HG02610 (cell line): ENCODE results near the gene TRAF4.
A peak's percentile ranks its signal among the peaks of the same experiment; 100 is the strongest.

ENCODE experiments used
- ATAC-seq: cut with Tn5 transposase; IDR thresholded peaks from one replicate; pipeline ENCODE4 v1.9.1; 2021; ENCODE audit warnings: mild to moderate bottlenecking, moderate library complexity; ENCODE audit not compliant: unreplicated experiment

The TRAF4 gene

GRCh38 chr17:28745786-28746411, 2.1 kb downstream of the TRAF4 start:
- ATAC-seq, result no peak

- no peak for ATAC-seq
Measured at GRCh38 chr17:28746611-28747050, 2.8 kb downstream of the TRAF4 start.

GRCh38 chr17:28747051-28747691, 3.4 kb downstream of the TRAF4 start:
- no peak for ATAC-seq

GRCh38 chr17:28747801-28748750, 4.3 kb downstream of the TRAF4 start:
- no peak for ATAC-seq

- no peak for ATAC-seq
Measured at GRCh38 chr17:28748852-28749515, 5.2 kb downstream of the TRAF4 start.

GRCh38 chr17:28749516-28750177, 5.8 kb downstream of the TRAF4 start:
- no peak for ATAC-seq

- no peak for ATAC-seq
Measured at GRCh38 chr17:28750178-28751047, 6.6 kb downstream of the TRAF4 start.

- no peak for ATAC-seq
Measured at GRCh38 chr17:28751600-28752366, 8.0 kb downstream of the TRAF4 start.

GRCh38 chr17:28755486-28755885, 11.7 kb downstream of the TRAF4 start:
- ATAC-seq, result no peak

- no peak for ATAC-seq
Measured at GRCh38 chr17:28756049-28756804, 12.4 kb downstream of the TRAF4 start.

GRCh38 chr17:28758411-28759121, 14.8 kb downstream of the TRAF4 start:
- ATAC-seq, result no peak

GRCh38 chr17:28759256-28759865, 15.6 kb downstream of the TRAF4 start:
- ATAC-seq, result no peak

- no peak for ATAC-seq
Measured at GRCh38 chr17:28760601-28761562, 17.1 kb downstream of the TRAF4 start.

- peak; percentile 65 for ATAC-seq
Measured at GRCh38 chr17:28763137-28763799, 19.5 kb downstream of the TRAF4 start.

- ATAC-seq, result peak; percentile 26
Measured at GRCh38 chr17:28763804-28764266, 20.0 kb downstream of the TRAF4 start.
